Germinal center (tissue), 1 donor: Measurements from ENCODE around the gene ZDHHC14.

Experiments
- DNase-seq: peaks from one replicate; pipeline ENCODE4 v3.0.0; 2012; ENCODE audit warnings: mixed read lengths, low spot score

Gene ZDHHC14

DNA sequence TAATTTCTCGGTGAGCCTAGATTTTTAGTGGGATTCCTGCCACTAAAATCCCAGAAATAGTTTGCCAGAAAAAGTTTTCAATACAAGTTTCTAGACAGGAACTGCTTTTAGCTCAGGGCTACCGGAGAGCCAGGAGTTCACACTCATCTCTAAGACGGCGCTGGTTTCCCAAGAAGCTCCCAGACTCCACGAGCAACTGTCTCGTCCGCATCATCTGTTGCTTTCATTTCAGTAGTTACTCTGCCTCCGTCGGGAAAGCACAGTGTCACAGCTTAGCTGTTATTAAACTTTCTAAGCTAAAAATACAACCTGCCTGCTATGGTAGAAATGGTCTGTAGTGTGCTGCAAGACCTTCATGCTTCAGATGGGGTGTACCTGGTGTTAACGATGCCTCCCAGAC lies 244.8 kb downstream of the ZDHHC14 start:
- DNase-seq: no peak

DNA sequence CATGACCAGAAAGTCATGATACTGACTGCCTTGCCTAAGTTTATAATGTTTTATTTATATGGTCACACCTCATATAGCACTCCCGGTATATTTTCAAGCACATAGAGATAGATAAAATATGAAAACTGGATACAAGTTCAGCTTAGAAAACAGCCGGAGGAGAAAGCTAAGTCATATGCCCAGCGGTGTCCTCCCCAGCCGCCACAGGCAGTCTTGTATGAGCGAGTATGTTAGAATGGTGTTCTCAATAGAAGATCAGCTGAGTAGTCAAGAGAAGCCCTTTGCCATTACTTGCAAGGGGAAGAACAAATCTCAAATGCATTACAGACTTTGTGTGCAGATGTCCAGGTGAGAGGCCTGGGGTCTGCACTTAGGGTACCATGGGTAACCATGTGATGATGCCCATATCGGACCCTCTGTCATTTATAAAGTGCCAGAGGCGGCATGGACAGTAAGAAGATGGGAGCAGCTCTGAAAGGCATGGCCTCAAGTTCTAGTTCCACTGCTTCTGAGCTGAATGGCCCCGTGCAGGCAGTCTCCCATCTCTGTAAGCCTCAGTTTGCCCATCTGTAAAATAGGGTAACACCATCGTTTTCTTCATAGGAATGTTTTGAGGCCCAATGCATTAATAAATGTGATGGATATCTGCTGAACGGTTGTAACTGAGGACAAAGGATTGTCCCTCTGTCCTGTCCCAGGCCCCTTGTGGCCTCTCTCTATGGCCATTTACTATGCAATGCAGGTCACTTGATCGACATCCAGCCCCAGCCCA lies 246.4 kb downstream of the ZDHHC14 start:
- DNase-seq: no peak

DNA sequence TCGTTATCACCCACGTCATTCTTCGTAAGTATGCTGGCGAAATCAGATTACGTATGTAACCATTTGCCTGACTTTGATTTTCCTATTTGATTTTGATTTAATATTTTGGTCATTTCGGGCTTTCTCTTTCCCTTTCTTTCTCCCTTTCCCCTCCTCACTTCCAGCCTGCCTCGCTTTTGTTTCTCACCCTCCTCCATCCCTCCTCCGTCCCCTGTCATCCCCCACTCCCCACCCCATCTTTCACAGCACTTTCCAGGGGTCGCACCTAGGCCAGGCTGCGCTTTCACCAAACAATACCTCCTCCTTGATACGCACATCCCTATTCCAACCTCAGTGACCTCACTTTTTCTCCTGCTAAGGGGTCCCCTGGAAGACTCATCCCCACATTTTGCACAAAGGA lies 247.5 kb downstream of the ZDHHC14 start:
- no peak for DNase-seq

DNA sequence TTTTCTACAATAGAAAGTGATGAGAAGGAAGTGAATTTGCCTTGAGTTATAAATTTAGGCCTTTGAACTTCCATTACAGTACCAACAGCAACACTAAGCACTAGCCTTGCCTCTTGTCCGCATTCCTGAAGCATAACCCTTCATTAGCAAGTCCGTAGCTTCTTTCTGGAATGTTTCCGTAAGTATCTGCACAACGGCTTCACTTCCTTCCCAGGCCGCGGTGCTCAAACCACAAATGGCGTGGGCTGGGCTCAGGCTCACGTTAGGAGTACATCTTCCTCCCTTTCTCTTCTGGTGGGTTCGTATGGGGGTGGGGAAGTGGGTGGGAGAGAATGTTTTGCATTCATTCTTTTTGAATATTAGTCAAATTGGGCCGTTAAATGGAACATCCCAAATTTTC lies 248.2 kb downstream of the ZDHHC14 start:
- DNase-seq: no peak

DNA sequence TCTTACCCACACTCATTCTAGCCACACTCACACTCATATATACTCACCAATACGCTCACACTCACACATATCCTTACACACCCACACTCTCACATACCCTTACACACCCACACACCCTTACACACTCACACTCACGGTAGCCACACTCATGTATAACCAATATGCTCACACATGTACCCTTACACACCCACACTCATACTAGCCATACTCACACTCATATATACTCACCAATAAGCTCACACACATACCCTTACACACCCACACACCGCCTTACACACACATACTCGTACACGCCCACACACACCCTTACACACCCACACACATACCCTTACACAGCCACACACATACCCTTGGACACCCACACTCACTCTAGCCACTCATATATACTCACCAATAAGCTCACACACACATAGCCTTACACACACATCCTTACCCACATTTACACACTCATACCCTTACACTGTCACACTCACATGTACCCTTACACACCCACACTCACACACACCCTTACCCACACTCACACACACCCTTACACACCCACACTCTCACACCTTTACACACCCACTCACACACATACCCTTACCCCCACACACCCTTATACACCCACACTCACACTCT lies 249.6 kb downstream of the ZDHHC14 start:
- DNase-seq: no peak

DNA sequence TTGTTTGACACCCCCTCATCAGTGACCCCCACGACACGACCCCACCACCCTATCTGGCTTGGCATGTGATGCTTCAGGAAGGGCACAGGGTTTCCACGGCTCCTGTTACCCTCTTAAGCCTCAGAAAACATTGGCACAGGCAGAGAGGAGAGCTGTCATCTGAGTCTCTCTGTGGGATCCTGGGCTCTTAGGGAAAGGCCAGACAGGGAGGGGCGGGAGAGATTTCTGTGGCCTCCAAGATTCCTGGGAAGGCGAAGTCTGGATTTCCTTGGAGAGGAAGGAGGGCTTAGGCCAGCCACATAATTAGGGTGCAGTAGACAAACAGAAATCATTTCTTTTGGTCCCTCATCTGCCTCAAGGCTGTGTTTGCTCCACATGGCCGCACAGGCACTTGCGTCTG lies 250.4 kb downstream of the ZDHHC14 start:
- no peak for DNase-seq

DNA sequence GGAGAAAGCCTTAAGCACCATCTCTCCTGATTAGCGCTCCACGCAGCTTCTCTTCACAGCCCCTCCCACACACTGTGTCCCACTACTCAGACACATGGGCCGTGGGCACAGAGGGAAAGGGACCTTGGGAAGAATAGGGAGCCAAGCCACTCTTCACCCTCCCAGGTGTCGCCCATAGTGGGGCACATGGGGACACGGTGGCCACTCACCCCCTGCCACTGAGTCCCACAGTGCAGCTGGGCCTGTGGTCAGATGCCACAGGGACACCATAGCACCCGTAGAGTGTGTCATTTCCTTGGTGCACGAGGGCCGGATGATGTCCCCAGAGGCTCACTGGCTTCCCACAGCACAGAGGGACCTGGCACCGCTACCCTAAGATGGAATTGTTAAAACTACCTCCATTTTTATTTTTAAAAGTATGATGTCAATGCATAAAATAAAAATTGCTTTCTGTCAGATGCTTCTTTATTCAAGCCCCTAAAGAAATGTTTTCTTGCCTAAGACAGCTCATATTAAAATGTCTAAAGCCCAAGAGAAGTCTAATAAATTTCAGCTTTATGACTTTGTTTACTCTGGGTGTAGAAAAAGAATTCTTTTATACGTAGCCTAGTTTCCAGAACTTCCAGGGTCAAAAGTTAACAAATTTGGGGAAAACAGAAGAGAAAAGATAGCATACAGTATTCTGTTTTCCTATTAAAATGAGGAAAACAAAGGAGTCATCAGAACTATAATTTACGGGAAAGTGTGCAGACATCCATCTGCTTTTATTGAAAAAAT lies 251.0 kb downstream of the ZDHHC14 start:
- no peak for DNase-seq

DNA sequence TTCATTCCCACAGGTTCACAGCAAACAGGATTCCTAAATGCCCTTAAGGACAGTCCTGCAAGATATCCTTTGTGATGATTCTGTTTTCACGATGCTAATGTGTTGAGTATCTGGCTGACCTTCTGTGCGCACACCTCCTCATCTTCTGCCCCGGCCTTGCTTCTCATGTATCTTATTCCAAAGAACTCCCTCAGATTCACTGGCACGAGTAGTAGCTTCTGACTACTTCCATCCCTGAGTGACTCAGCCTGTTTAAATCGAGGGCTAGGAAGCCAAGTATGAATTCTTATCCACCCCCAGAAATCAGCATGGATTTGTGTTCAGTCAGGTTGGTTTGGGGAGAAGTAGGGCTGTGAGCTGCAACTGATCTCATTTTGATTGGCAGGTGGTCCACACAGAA lies 251.8 kb downstream of the ZDHHC14 start:
- no peak for DNase-seq

DNA sequence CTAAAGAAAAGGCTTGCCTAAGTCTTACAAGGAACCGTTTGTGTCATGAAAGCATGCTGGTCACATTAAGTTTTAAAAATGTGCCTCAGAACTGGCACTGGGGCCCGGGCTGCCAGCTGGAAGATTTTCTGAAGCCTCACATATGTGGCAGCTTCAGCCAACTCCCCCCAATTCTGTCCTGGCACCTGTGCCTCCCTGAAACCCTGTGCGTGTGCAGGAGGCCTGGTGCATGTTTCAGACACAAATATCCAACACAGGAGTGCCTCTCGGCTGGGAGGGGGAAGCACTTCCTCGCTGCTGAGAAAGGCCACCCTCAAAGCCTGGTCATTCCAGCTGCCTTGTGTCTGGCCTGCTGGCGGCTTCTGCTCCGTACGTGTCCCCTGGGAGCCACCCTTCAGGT lies 253.6 kb downstream of the ZDHHC14 start:
- no peak for DNase-seq

DNA sequence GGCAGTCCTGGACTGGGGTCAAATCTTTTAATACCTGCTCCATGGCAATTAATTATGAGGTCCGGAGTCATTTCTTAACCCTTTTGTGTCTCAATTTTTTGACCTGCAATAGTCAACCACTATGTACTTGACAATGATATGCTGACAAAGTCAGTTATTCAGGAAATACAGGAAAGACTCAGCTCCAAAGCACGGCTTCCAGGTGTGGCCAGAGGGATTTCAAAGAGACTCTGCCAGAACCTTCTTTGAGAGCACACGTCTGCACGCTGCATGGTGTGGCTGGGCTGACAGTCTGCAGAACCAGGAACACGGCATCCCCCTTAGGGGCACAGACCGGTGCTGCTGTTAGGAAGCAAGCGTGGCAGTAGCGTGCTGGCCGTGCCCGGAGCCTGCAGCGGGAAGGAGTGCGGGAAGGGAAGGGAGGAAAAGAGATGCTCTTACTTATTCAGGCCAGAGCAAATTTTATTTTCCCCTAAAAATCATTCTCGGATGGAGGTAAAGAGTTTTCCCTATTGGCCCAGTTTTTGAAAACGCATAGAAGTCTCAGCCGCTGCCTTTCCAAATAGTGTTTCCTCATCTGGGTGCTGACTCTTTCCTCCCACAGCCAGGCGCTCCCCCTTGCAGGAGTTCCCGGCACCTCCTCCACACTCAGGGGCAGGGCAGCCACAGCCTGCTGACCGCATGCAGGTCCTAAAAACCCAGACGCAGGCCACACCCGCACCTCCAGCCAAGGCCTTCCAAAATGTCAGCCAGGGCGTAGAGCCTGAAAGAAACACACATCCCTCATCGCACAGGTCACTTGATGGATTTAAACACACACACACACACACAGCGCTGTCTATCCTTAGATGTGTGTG lies 254.6 kb downstream of the ZDHHC14 start:
- no peak for DNase-seq

DNA sequence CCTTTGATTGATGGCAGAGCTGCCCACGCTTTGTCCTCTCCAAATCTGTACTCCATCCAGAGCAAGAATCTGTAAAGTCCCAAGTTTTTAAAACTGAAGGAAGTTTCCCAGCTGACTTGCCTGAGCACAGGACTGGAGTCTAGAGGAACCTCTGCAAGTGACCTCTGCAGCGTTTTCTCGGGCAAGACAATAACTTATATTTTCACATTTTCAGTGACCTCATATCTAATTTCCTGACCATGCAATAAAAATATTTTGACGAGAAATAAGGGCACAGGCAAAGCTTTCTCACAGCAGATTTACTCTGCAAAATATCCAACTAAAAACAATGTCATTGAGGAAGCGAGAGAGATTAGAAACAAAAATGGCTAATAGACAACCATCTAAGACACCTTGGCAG lies 256.5 kb downstream of the ZDHHC14 start:
- DNase-seq: no peak

DNA sequence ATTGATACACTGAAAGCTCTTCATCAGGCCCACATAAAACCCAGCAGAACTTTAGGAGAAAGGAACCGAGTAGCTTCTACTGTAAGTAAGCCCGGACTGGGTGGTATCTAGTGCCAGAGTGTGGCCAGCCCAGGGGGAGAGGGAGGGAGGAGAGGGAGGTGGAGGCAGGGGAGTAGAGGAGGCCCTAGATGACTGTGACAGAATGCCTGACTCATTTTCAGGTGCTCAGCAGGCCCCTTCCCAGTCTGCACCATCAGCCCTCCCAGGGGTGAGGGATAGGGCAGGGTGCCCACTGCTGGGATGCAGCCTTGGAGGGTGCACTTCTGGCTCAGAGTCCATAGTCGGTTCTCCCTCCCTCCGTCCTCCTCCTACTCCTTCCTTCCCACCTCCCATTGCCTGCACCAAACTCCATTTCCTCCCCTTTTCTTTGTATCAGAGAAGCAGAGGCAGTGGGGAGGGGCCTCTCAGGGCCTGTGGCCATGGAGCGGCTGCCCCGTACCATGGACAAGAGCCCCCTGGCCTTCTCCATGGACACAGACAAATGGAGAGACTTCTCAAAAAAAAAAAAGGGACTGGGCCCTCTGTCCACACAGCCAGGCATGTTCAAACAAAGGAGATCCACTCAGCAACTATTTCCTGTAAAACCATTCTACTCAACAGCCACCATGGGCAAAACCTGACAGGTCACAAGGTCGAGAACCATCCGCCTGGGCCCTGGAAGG lies 257.1 kb downstream of the ZDHHC14 start:
- DNase-seq: no peak

DNA sequence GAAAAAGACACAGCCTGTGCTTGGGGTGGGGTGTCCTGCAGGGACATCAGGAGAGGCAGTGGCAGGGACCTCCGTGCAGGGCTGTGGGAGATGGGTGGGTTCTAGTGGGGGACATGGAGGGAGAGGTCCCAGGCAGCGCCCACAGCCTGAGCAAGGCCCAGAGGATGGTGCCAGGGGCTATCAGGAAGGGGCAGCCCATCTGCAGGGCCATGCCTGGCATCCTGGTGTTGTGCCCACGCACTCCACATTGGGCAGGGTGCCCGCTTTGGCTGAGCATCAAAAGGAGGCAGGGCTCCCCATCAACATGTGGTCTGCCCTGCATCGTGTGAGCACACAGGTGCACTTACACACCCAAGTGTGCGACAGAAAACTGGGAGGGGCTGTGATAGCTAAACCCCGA lies 257.8 kb downstream of the ZDHHC14 start:
- DNase-seq: no peak

DNA sequence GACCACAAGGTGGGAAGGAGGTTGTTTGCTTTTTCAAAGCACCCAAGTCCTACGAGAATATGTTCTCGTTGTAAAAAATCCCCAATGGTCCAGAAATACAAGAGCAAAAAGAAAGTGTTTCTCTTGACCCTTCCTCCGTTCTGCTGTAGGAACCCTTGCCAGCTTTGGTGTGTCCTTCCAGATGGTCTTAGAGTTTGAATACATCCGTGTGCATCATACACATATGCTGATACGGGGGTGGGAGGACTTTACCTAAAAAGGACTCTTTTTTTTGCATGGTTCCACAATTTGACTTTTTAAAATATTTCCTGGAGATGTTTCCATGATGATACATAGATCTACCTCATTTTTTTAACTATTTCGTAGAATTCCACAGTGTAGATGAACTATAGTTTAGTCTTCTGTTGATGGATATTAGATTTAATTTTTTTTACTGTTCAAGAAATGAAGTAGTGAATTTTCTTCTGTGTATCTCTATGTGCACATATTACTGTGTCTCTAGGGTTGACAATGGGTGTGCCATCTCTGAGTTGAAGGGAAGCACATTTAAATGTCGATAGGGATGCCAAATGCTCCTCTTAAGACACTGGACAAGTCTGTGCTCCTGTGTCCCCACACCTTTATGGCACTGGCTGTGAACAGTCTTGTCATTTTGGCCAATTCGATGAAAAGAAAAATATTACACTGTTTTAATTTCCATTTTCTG lies 259.9 kb downstream of the ZDHHC14 start:
- no peak for DNase-seq

DNA sequence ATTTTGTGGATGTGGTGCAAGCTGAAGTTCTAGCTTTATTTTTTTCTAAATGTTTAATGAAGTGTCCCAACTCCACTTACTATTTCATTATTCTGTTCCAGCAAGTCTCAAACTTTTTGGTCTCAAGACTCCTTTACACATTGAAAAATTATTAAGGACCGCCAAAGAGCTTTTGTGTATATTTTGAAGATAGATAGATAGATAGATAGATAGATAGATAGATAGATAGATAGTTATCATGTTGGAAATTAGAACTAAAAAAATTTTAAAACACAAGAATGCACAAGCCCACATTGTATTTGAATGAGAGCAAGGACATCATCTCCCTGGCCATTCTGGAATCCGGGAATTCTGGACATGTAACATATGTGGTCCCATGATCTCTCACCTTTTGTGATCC lies 260.8 kb downstream of the ZDHHC14 start:
- no peak for DNase-seq

DNA sequence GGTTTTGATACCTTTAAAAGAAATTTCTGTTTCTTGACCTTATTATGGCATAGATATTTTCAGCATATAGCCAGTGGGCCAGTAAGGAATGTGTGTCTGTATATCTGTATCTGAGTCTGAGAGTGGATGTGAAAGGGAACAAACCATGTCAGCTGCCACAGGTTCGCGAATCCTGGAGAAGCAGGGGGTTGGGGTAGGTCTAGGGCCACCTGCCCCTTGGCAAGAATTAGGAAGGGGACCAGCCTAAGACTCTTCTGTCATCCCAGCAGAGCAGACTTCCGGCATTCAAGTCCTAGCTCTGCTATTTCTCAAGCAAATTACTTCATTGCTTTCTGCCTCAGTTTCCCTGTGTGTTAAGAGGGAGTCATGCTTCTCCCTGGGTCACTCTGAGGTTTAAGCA lies 261.7 kb downstream of the ZDHHC14 start:
- DNase-seq: no peak

DNA sequence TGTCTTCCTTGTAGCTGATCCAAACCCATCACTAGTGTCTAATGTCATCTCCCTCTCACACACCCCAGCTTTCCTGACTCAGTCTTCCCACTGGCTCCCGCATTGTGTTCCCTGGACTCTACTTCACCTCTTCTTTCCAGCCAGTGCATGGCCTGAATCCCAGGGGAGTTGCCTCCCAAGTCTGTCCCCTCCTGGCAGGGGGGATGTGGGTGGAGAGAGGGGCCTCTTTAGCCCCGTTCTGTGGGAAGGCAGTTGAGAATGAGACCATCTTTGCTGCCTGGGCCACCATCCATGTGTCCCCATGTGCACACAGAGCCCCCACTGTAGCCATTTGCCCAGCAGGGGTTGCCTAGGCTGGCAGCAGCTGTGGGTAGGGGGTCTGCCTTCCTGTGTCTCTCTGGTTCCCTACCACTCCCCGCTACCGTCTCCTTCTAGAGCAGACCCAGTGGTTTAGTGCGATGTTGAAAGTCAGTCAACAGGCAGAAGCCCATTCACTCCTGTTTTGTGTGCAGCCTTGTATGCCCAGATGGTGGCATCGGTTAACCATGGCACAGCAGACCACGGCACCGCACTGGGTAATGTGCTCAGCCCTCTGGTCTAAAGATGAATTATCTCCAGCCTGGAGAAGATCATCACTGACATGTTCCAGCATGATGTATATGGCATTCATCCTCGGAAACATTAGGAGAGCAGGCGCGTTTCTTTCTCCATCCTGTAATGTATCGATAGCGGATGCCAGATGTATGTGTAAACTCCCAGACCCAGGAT lies 263.2 kb downstream of the ZDHHC14 start:
- no peak for DNase-seq

DNA sequence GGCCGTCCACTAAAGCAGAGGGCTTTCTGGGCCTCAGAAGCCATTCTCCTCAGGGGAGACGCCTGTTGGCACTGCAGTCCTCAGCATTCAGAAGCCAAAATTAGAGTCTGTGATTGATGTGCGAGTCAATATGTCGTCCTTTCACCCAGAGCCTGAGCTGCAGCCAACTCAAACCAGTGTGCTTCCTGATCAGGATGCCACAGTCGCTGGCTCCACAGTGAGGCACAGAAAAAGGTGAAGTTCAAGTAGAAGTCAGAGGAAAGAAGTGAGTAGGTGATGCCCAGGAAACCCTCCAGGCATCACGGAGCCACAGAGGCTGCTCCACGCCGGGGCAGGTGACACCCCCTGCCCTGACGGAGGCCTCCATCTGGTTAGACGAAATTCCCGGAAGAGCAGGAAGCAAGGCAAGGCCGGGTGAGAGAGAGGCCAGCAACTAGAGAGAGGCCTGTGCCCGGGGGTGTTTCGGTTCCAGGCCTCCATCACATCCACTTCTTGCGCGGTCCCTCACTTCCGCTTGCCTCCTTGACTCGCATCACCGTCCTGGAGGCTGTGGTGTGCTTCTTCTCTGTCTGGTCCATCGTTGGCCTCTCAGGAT lies 264.3 kb downstream of the ZDHHC14 start:
- no peak for DNase-seq

DNA sequence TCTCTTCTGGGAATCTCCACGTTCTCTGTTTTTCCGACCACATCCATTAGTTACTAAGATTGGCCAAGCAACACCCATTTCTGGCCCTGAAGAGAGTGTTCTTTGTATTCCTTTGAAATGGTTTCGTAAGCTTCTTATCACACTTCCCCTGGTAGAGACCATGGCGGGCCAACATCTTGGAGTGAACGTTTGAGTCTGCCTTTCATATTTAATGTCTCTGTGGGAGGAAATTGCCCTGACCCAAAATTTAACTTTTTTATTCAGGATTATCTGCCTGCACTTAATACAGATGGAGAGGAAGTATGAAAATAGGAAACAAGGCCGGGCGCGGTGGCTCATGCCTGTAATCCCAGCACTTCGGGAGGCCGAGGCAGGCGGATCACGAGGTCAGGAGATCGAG lies 265.0 kb downstream of the ZDHHC14 start:
- no peak for DNase-seq
